OCI-LY1 (cell line): ENCODE data around the gene UNC119B.

Source experiments
- CTCF ChIP-seq: fragments of 200-600 bp; sonication (generic), shearing (Covaris generic); IDR thresholded peaks from 2 replicates; pipeline ENCODE4 v1.5.1; 2017; ENCODE audit warnings: mild to moderate bottlenecking, antibody characterized with exemption, low read length, moderate library complexity, mixed read lengths
- EZH2 ChIP-seq: fragments of 200-600 bp; sonication (generic), shearing (Covaris generic); IDR thresholded peaks from 2 replicates; pipeline ENCODE4 v1.8.0; 2017; ENCODE audit warnings: borderline replicate concordance, mixed run types, mild to moderate bottlenecking, antibody characterized with exemption, low read length, moderate library complexity, mixed read lengths

- TF ChIP-seq CTCF (no peak), EZH2 (no peak)
Observed at GRCh38 chr12:120763250-120763649, 53.0 kb downstream of the UNC119B start.
